Esophagus squamous epithelium (tissue), 5 donors: ENCODE results near the gene FMN2. TPM values are rescaled to one million over a fixed set of nuclear protein-coding genes. Genes with fewer than 3 reads are reported as not detected.

Experiments used
- DNase-seq: peaks from one replicate; lab custom pipeline; 2025; lab: John Stamatoyannopoulos, UW
- H3K27ac ChIP-seq, 4 donors: fragments of 200-600 bp; sonication (generic); one replicate each; pipeline ENCODE4 v1.5.1; 2016 to 2019; ENCODE audit warnings: mild to moderate bottlenecking in 1 of 4
- H3K27me3 ChIP-seq, 4 donors: fragments of 200-600 bp; sonication (generic); 1 replicate in 3 of 4; 2 replicates in 1 of 4; pipeline versions ENCODE4 v1.5.1 to v1.6.0; 2017 to 2021; ENCODE audit warnings: antibody characterized with exemption in 1 of 4
- H3K36me3 ChIP-seq, 3 donors: fragments of 200-600 bp; sonication (generic); one replicate each; pipeline ENCODE4 v1.5.1; 2016 to 2019
- H3K4me1 ChIP-seq, 3 donors: fragments of 200-600 bp; sonication (generic); one replicate each; pipeline ENCODE4 v1.5.1; 2017 to 2019
- H3K4me3 ChIP-seq, 4 donors: fragments of 200-600 bp; sonication (generic); 1 replicate in 3 of 4; 2 replicates in 1 of 4; pipeline ENCODE4 v1.5.1; 2016 to 2019; ENCODE audit warnings: mild to moderate bottlenecking in 2 of 4, moderate library complexity in 1 of 4
- H3K9me3 ChIP-seq, 3 donors: fragments of 200-600 bp; sonication (generic); one replicate each; pipeline ENCODE4 v1.5.1; 2016 to 2019
- POLR2A ChIP-seq, 4 donors: fragments of 450-650 bp; IDR thresholded peaks; one replicate each; pipeline ENCODE4 v1.6.1; 2017; ENCODE audit warnings: antibody characterized with exemption in 4 of 4, mild to moderate bottlenecking in 4 of 4, moderate library complexity in 3 of 4
- WGBS, 2 donors: methylation state at CpG; one replicate each; pipeline ENCODE4 v1.1.5; 2018; 5-methylcytosine and 5-hydroxymethylcytosine counted together
- intact Hi-C: fragments of 100-400 bp; cut with DNase I; formaldehyde crosslinking; loops from one replicate; pipeline ENCODE4 v1.15.0; 2022
- total RNA-seq, 4 donors: library from RNA; depleted of rRNA; stranded (reverse); fragments of >200 nt; gene quantifications; one replicate each; pipeline ENCODE4 v1.1.0, GENCODE V29; 2016
- TF ChIP-seq, protein P1 (sequence below), 6 experiments: fragments of 450-650 bp in 4 of 6; fragments of 200-600 bp in 2 of 6; sonication (generic) in 2 of 6; IDR thresholded peaks; one replicate each; pipeline ENCODE4 v1.5.1; 2016 to 2019; ENCODE audit warnings: antibody characterized with exemption in 6 of 6, mild to moderate bottlenecking in 4 of 6, moderate library complexity in 4 of 6
- donor health status: DM: yes; HTN: yes; CAD: no.

FMN2 gene
- total RNA-seq, 4 donors from 2014 or later: 0.19 to 0.35 TPM; not detected in 2

DNA sequence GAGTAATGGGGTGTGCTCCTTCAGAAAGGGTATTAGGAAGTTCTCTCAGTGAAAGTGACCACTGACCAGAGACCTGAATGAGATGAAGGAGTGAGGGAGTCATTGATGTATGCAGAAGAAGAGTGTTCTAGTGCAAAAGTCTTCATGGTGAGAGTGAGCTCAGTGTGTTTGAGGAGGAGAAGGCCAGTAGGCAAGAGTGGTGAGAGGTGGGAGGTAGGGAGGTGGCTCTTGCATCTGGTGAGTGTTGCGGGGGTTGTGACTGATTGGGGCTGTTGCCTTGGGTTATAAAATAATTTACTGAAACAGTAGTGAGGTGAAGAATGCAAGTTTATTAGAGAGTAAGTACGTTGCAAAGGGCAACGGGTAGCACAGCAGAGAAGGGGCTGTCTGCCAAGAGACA, 26.2 kb downstream of the FMN2 start:
- Histone ChIP-seq H3K27me3 (no peaks in the 10 kb centered on the region), H3K4me1 (no peaks in the 10 kb centered on the region), H3K36me3 (no peaks in the 10 kb centered on the region), H3K9me3 (no peaks in the 10 kb centered on the region), H3K27ac (no peak overlapping the region), H3K4me3 (no peak overlapping the region)
- DNase-seq: no peak
- whole genome bisulfite sequencing, 2 donors: 64 to 69% methylated on average over 3 of the region's 3 CpGs
- no peak for TF ChIP-seq POLR2A (IDR thresholded peaks at IDR 0.05)
- TF ChIP-seq, protein P1, sequence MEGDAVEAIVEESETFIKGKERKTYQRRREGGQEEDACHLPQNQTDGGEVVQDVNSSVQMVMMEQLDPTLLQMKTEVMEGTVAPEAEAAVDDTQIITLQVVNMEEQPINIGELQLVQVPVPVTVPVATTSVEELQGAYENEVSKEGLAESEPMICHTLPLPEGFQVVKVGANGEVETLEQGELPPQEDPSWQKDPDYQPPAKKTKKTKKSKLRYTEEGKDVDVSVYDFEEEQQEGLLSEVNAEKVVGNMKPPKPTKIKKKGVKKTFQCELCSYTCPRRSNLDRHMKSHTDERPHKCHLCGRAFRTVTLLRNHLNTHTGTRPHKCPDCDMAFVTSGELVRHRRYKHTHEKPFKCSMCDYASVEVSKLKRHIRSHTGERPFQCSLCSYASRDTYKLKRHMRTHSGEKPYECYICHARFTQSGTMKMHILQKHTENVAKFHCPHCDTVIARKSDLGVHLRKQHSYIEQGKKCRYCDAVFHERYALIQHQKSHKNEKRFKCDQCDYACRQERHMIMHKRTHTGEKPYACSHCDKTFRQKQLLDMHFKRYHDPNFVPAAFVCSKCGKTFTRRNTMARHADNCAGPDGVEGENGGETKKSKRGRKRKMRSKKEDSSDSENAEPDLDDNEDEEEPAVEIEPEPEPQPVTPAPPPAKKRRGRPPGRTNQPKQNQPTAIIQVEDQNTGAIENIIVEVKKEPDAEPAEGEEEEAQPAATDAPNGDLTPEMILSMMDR (IDR thresholded peaks at IDR 0.05): no peak
- intact Hi-C loops: no loop called here

DNA sequence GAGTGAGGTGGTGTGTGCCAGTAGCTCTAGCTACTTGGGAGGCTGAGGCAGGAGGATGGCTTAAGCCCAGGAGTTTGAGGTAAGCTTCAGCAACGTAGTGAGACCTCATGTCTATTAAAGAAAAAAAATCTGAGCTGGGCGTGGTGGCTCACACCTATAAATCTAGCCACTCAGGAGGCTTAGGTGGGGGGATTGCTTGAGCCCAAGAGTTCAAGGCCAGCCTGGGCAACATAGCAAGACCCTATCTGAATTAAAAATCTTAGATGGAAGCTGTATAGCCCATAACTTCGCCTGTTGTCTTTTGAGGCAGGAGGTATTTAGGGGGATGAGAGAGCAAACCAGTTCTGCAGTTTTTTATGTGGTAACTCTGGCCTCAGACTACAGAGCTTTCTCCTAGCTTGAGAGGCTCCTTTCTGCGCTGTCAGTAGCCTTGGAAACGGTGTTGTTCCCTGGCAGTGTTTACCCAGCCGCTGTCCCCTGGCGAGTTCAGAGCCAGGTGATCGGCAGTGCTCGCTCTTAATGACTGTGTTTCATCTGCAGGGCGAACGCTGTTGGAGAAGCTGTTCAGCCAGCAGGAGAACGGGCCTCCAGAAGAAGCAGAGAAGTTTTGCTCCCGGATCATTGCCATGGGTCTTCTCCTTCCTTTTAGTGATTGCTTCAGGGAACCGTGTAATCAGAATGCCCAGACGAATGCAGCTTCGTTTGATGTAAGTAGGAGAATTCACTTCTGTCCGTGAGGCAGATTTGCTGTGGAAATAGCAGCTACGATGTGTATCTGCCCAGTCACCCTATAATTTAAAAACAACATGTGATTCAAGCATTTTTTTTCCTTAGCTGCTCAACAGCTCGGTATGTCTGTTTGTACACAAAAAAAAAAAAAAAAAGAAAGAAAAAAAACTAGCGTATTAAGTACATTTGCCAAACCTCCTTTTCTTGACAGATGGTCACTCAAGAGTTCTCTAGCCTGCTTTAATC, 31.2 kb downstream of the FMN2 start:
- no peaks in the 10 kb centered on the region for H3K36me3 ChIP-seq
- H3K27me3 ChIP-seq: no peaks in the 10 kb centered on the region
- no peak overlapping the region for H3K4me3 ChIP-seq
- no peaks in the 10 kb centered on the region for H3K4me1 ChIP-seq
- DNase-seq: no peak
- H3K9me3 ChIP-seq: no peaks in the 10 kb centered on the region
- no peak for TF ChIP-seq POLR2A (IDR thresholded peaks at IDR 0.05)
- TF ChIP-seq, protein P1 (IDR thresholded peaks at IDR 0.05): no peak
- no peak overlapping the region for H3K27ac ChIP-seq
- intact Hi-C loops: no loop called here
- WGBS, 2 donors: 40 to 45% methylated on average over 14 to 15 of the region's 20 CpGs

DNA sequence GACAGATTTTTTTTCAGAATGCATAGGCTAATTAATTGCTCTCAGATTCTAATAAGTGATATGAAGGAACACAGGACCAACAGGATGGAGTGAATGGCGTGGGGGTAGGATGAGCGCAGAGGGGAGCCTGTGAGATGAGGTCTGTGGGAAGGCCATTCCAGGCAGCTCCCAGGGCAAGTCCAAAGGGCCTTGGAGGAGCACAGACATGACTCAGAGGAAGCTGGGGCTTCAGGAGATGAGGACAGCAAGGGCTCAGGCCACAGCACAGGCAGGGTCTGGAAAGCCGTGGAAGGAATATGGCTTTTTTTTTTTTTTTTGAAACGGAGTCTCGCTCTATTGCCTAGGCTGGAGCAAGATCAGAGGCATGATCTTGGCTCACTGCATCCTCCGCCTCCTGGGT, 35.1 kb downstream of the FMN2 start:
- Histone ChIP-seq H3K9me3 (no peaks in the 10 kb centered on the region), H3K4me3 (no peak overlapping the region), H3K27me3 (no peaks in the 10 kb centered on the region), H3K27ac (no peak overlapping the region), H3K36me3 (no peaks in the 10 kb centered on the region), H3K4me1 (no peaks in the 10 kb centered on the region)
- no peak for DNase-seq
- TF ChIP-seq, protein P1 (IDR thresholded peaks at IDR 0.05): no peak
- TF ChIP-seq POLR2A (IDR thresholded peaks at IDR 0.05): no peak
- intact Hi-C loops: no loop called here
- 89 to 91% methylated on average over 6 of the region's 6 CpGs for WGBS, 2 donors

DNA sequence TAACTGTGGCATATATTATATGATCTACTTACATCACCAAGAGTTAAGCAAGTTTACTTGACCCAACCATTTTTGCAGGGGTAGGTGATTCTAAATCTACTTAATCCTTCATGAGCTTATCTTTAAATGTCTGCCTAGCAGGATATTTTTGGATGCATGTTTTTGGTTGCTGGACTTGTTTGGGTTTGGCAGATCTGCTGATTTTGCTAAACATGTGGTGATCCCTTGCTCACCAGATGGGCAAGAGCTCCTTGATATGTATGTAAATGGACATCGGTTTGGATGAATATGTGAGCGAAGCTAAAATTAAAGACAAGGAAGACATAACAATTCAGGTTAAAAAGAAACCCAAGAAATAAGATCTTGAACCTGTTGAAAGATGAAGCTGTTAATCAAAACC, 36.7 kb downstream of the FMN2 start:
- Histone ChIP-seq H3K36me3 (no peaks in the 10 kb centered on the region), H3K4me1 (no peaks in the 10 kb centered on the region), H3K27ac (no peak overlapping the region), H3K27me3 (no peaks in the 10 kb centered on the region), H3K4me3 (no peak overlapping the region), H3K9me3 (no peaks in the 10 kb centered on the region)
- DNase-seq: no peak
- intact Hi-C loops: no loop called here
- TF ChIP-seq, protein P1 (IDR thresholded peaks at IDR 0.05): no peak
- no peak for TF ChIP-seq POLR2A (IDR thresholded peaks at IDR 0.05)
- 97 to 100% methylated on average over 2 of the region's 2 CpGs for WGBS, 2 donors

DNA sequence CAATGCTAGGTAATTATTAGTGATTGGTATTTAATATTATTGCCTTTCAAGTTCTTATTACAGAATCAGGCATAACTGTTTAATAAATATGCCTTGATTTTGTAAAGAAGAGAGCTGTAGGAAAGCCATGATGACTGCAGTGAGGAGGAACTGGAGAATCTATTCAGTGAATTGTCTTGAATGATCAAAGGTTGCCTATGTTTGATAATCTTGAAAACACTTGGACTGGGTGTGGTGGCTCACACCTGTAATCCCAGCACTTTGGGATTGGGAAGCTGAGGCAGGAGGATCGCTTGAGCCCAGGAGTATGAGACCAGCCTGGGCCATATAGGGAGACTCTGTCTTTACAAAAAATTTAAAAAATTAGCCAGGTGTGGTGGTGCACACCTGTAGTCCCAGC, 42.4 kb downstream of the FMN2 start:
- Histone ChIP-seq H3K27me3 (no peaks in the 10 kb centered on the region), H3K27ac (no peak overlapping the region), H3K4me3 (no peak overlapping the region), H3K9me3 (peaks cover 0 to 5% (median 0%) of the 10 kb centered on the region in 3 donors), H3K36me3 (no peaks in the 10 kb centered on the region), H3K4me1 (no peaks in the 10 kb centered on the region)
- intact Hi-C loops: no loop called here
- no peak for TF ChIP-seq POLR2A (IDR thresholded peaks at IDR 0.05)
- TF ChIP-seq, protein P1 (IDR thresholded peaks at IDR 0.05): no peak
- DNase-seq: no peak
- 80 to 100% methylated on average over 1 of the region's 1 CpG for WGBS, 2 donors
